HCT116 (cell line): Measurements from ENCODE around the gene PSMD2. TPM values are rescaled to one million over a fixed set of nuclear protein-coding genes. Genes with fewer than 3 reads are reported as not detected.

Source experiments
- ATAC-seq: fragments of 200-7000 bp; cut with Tn5 transposase; 2 replicates; pipeline ENCODE4 v1.9.1; 2020; ENCODE audit warnings: mild to moderate bottlenecking, moderate library complexity
- BruUV-seq: library from RNA; stranded (reverse); fragments of 400-500 nt; replicated peaks from 2 replicates; lab custom pipeline; 2021; lab: Mats Ljungman, UMichigan
- CTCF ChIA-PET: fragments of 300-600 bp; sonication (Branson Sonifier 250); formaldehyde crosslinking; loops from one replicate; lab custom pipeline; 2021; ENCODE audit warnings: antibody characterized with exemption; lab: Charles Lee
- POLR2A ChIA-PET: fragments of 300-600, 350-600 bp; sonication (Branson Sonifier 250); formaldehyde crosslinking; loops from one replicate; lab custom pipeline; 2021; ENCODE audit warnings: antibody characterized with exemption; lab: Charles Lee
- RAD21 ChIA-PET, 2 experiments: fragments of 300-600 bp; sonication (Branson Sonifier 250); formaldehyde crosslinking; loops; one replicate each; lab custom pipeline; 2023; ENCODE audit warnings: low total read pairs in 2 of 2; ENCODE audit not compliant: uncharacterized antibody in 2 of 2, unreplicated experiment in 2 of 2, low non-redundant PET in 1 of 2; lab: Charles Lee
- DNase-seq: peaks from one replicate; pipeline ENCODE4 v3.0.0-alpha.2; 2010; ENCODE audit warnings: low read depth, low spot score
- H2AFZ ChIP-seq: fragments of 200-600 bp; shearing (Covaris generic), sonication (generic); 2 replicates; pipeline ENCODE4 v1.6.1; 2017; ENCODE audit warnings: low read depth, mixed run types, mixed read lengths, antibody characterized with exemption, low read length; ENCODE audit not compliant: poor library complexity, severe bottlenecking
- H3K27ac ChIP-seq: 2 replicates; pipeline ENCODE4 v1.5.1; 2012; ENCODE audit warnings: low read depth, low read length
- H3K27me3 ChIP-seq: fragments of 200-600 bp; sonication (generic); 2 replicates; pipeline ENCODE4 v1.6.1; 2016; ENCODE audit warnings: mixed run types, low read length, mixed read lengths; ENCODE audit not compliant: insufficient read depth
- H3K36me3 ChIP-seq, 2 experiments: fragments of 200-500 bp in 1 of 2; fragments of 200-600 bp in 1 of 2; sonication (Bioruptor generic) in 1 of 2; sonication (generic) in 1 of 2; 2 replicates each; pipeline versions ENCODE4 v1.5.1 to v1.6.1; 2014 to 2016; ENCODE audit warnings: low read length in 2 of 2, inconsistent platforms in 1 of 2, mixed read lengths in 1 of 2, mixed run types in 1 of 2; ENCODE audit not compliant: insufficient read depth in 2 of 2, control insufficient read depth in 1 of 2
- H3K4me1 ChIP-seq, 2 experiments: fragments of 200-600 bp in 1 of 2; sonication (generic) in 1 of 2; 2 replicates each; pipeline versions ENCODE4 v1.5.1 to v1.6.1; 2012 to 2017; ENCODE audit warnings: low read length in 2 of 2, inconsistent platforms in 1 of 2, mild to moderate bottlenecking in 1 of 2, mixed read lengths in 1 of 2, mixed run types in 1 of 2, moderate library complexity in 1 of 2; ENCODE audit not compliant: insufficient read depth in 2 of 2, control insufficient read depth in 1 of 2
- H3K4me2 ChIP-seq: fragments of 200-600 bp; sonication (generic); 2 replicates; pipeline ENCODE4 v1.6.1; 2017; ENCODE audit warnings: mixed run types, low read length, mixed read lengths
- H3K4me3 ChIP-seq, 2 experiments: fragments of 200-600 bp in 1 of 2; sonication (generic) in 1 of 2; replicated peaks in 1 of 2; 2 replicates each; pipeline ENCODE4 v1.5.1; 2011 to 2016; ENCODE audit warnings: low read length in 2 of 2, control low read depth in 1 of 2, low read depth in 1 of 2, mild to moderate bottlenecking in 1 of 2, mixed read lengths in 1 of 2, mixed run types in 1 of 2
- H3K79me2 ChIP-seq: fragments of 200-600 bp; sonication (generic); 2 replicates; pipeline ENCODE4 v1.6.1; 2017; ENCODE audit warnings: mild to moderate bottlenecking, mixed run types, low read length, moderate library complexity, mixed read lengths; ENCODE audit not compliant: insufficient read depth
- H3K9ac ChIP-seq: fragments of 200-600 bp; sonication (generic); 2 replicates; pipeline ENCODE4 v1.6.1; 2016; ENCODE audit warnings: low read length, mixed read lengths
- H3K9me2 ChIP-seq: fragments of 200-600 bp; sonication (generic), shearing (Covaris generic); 2 replicates; pipeline ENCODE4 v1.6.1; 2017; ENCODE audit warnings: mixed run types, mild to moderate bottlenecking, moderate library complexity; ENCODE audit not compliant: insufficient read depth
- H3K9me3 ChIP-seq, 2 experiments: fragments of 200-500 bp in 1 of 2; fragments of 200-600 bp in 1 of 2; sonication (Bioruptor generic) in 1 of 2; sonication (generic) in 1 of 2; 2 replicates each; pipeline ENCODE4 v1.6.1; 2014 to 2017; ENCODE audit warnings: low read length in 2 of 2, mixed read lengths in 2 of 2, inconsistent platforms in 1 of 2, low read depth in 1 of 2, mild to moderate bottlenecking in 1 of 2, mixed run types in 1 of 2, moderate library complexity in 1 of 2; ENCODE audit not compliant: control insufficient read depth in 1 of 2, insufficient read depth in 1 of 2
- H4K20me1 ChIP-seq: fragments of 200-600 bp; sonication (generic), shearing (Covaris generic); 2 replicates; pipeline ENCODE4 v1.6.1; 2017; ENCODE audit warnings: mixed run types, mild to moderate bottlenecking, moderate library complexity; ENCODE audit not compliant: insufficient read depth
- CBX3 ChIP-seq: IDR thresholded peaks from 2 replicates; pipeline ENCODE4 v1.6.1; 2012; ENCODE audit warnings: low read depth
- ELF1 ChIP-seq: IDR thresholded peaks from 2 replicates; pipeline ENCODE4 v1.6.1; 2012; ENCODE audit warnings: low read depth, borderline replicate concordance
- EZH2phosphoT487 ChIP-seq: fragments of 200-600 bp; IDR thresholded peaks from 2 replicates; pipeline ENCODE4 v1.6.1; 2018; ENCODE audit warnings: antibody characterized with exemption, borderline replicate concordance
- FOSL1 ChIP-seq: IDR thresholded peaks from 2 replicates; pipeline ENCODE4 v1.6.1; 2012; ENCODE audit warnings: low read depth
- JUND ChIP-seq: IDR thresholded peaks from 2 replicates; pipeline ENCODE4 v1.6.1; 2012
- POLR2A ChIP-seq: IDR thresholded peaks from 2 replicates; pipeline ENCODE4 v1.7.0; 2011; ENCODE audit warnings: borderline replicate concordance; ENCODE audit not compliant: insufficient read depth, insufficient read length; ENCODE audit errors: extremely low read depth
- RAD21 ChIP-seq: IDR thresholded peaks from 2 replicates; pipeline ENCODE4 v1.6.1; 2012; ENCODE audit warnings: low read depth, mild to moderate bottlenecking
- SIN3A ChIP-seq: IDR thresholded peaks from 2 replicates; pipeline ENCODE4 v1.6.1; 2012; ENCODE audit warnings: low read depth
- SRF ChIP-seq: IDR thresholded peaks from 2 replicates; pipeline ENCODE4 v1.6.1; 2012; ENCODE audit warnings: low read depth
- TCF7L2 ChIP-seq: IDR thresholded peaks from 2 replicates; pipeline ENCODE4 v1.7.0; 2011; ENCODE audit warnings: borderline replicate concordance, inconsistent platforms; ENCODE audit not compliant: insufficient read depth, insufficient read length; ENCODE audit errors: extremely low read depth
- YY1 ChIP-seq: IDR thresholded peaks from 2 replicates; pipeline ENCODE4 v1.6.1; 2011; ENCODE audit warnings: low read length, low read depth, moderate library complexity, mild to moderate bottlenecking; ENCODE audit not compliant: insufficient replicate concordance; ENCODE audit errors: extremely low read depth
- ZFX ChIP-seq: fragments of 450-650 bp; IDR thresholded peaks from 2 replicates; pipeline ENCODE4 v1.6.1; 2017
- intact Hi-C: fragments of 100-400 bp; cut with micrococcal nuclease; formaldehyde crosslinking; loops from 2 replicates; pipeline ENCODE4 v1.10.0; 2022
- total RNA-seq: library from RNA; stranded (reverse); gene quantifications from one replicate; pipeline ENCODE4 v1.2.1, GENCODE V29; 2021; ENCODE audit not compliant: unreplicated experiment
- TF ChIP-seq, protein P1 (sequence below): IDR thresholded peaks from 2 replicates; pipeline ENCODE4 v1.6.1; 2012; ENCODE audit warnings: low read depth
- TF ChIP-seq, protein P2 (sequence below): IDR thresholded peaks from 2 replicates; pipeline ENCODE4 v1.6.1; 2012

PSMD2 gene
- total RNA-seq, 1 experiment from 2014 or later: 402 TPM

DNA sequence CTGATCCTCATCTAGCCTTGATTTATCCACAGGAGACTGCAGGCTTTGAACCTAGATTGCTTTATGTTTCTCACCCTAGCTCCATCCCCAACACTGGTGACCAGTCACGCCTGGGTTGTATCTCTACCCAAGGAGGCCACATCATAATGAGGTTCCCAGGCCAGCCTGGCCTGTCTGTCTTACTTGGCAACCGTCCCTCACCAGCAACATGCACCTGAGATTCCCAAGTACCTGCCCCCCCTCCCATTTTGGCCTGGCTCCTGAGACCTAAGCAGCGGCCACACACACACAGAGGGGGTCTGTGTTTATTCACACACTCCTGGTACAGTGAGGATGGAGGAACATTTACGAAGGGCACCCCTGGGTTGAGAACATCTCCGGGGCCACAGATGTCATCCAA, 40.1 kb upstream of the PSMD2 start:
- H4K20me1 ChIP-seq: no peaks in the 10 kb centered on the region
- no peaks in the 10 kb centered on the region for H3K9me3 ChIP-seq
- DNase-seq: no peak
- peaks cover 3 to 24% of the 10 kb centered on the region in 2 experiments; a peak in 3 of 4 replicates for H3K4me1 ChIP-seq
- ChIA-PET POLR2A (no interaction called here), RAD21 (no interaction called here), CTCF (interaction anchor here (1.0 kb wide), 1 partner anchor 9 kb away, joined by 4 read pairs; the partner anchor contains the start of gene EEF1AKMT4)
- no peak overlapping the region for H3K9ac ChIP-seq
- H3K4me2 ChIP-seq: no peak overlapping the region
- no peaks in the 10 kb centered on the region; a peak in 1 of 4 replicates for H3K36me3 ChIP-seq
- no peak for TF ChIP-seq JUND
- TF ChIP-seq, protein P1, sequence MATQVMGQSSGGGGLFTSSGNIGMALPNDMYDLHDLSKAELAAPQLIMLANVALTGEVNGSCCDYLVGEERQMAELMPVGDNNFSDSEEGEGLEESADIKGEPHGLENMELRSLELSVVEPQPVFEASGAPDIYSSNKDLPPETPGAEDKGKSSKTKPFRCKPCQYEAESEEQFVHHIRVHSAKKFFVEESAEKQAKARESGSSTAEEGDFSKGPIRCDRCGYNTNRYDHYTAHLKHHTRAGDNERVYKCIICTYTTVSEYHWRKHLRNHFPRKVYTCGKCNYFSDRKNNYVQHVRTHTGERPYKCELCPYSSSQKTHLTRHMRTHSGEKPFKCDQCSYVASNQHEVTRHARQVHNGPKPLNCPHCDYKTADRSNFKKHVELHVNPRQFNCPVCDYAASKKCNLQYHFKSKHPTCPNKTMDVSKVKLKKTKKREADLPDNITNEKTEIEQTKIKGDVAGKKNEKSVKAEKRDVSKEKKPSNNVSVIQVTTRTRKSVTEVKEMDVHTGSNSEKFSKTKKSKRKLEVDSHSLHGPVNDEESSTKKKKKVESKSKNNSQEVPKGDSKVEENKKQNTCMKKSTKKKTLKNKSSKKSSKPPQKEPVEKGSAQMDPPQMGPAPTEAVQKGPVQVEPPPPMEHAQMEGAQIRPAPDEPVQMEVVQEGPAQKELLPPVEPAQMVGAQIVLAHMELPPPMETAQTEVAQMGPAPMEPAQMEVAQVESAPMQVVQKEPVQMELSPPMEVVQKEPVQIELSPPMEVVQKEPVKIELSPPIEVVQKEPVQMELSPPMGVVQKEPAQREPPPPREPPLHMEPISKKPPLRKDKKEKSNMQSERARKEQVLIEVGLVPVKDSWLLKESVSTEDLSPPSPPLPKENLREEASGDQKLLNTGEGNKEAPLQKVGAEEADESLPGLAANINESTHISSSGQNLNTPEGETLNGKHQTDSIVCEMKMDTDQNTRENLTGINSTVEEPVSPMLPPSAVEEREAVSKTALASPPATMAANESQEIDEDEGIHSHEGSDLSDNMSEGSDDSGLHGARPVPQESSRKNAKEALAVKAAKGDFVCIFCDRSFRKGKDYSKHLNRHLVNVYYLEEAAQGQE: no peak
- no peak for TF ChIP-seq CBX3
- intact Hi-C loops: no loop called here
- no peaks in the 10 kb centered on the region for H3K9me2 ChIP-seq
- no peak overlapping the region for H2AFZ ChIP-seq
- no peaks in the 10 kb centered on the region for H3K79me2 ChIP-seq
- no peak for ATAC-seq
- BruUV-seq: no TSS peak
- H3K27ac ChIP-seq: no peak overlapping the region
- H3K4me3 ChIP-seq: no peak overlapping the region
- H3K27me3 ChIP-seq: no peaks in the 10 kb centered on the region

DNA sequence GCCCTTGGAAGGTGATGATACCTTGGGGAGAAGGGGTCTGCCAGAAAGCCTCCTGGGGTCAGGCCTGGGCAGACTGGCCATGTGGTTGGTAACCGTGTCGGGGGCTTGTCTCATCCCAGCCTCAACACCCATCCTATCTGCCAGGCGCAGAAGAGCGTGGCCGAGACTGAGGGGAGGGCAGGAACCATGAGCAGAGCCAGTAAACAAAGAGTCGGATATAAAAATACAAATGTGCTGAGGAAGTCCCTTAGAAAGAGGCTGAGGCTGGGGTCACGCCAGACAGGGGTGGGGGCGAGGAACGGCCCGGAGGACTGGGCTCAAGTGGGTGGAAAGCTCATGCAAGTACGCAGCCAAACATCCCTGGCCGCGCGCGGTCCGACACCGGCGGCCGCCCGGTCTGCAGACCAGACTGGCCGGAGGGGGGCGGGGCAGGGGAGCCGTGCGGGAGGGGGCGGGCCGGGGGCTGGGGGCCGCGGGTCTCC, 39.6 kb upstream of the PSMD2 start:
- RAD21 ChIA-PET: no interaction called here
- BruUV-seq: TSS peak; percentile 15
- intact Hi-C loops: no loop called here
- TF ChIP-seq YY1: no peak
- TF ChIP-seq, protein P2, sequence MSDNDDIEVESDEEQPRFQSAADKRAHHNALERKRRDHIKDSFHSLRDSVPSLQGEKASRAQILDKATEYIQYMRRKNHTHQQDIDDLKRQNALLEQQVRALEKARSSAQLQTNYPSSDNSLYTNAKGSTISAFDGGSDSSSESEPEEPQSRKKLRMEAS: no peak
- no peak for TF ChIP-seq SIN3A
- no peak for TF ChIP-seq JUND
- no peak for TF ChIP-seq ELF1
- no peak for TF ChIP-seq SRF
- no peak for TF ChIP-seq POLR2A
- no peak for TF ChIP-seq FOSL1
- TF ChIP-seq, protein P1: no peak
- TF ChIP-seq ZFX: no peak
- no peak for TF ChIP-seq EZH2phosphoT487
- TF ChIP-seq TCF7L2: no peak
- no peak for TF ChIP-seq RAD21
- no peak for TF ChIP-seq CBX3

More for the DNA sequence above, 39.6 kb upstream of the PSMD2 start:
- Histone ChIP-seq H3K9ac (no peak overlapping the region), H3K79me2 (no peaks in the 10 kb centered on the region), H3K4me3 (no peak overlapping the region), H2AFZ (no peak overlapping the region), H3K4me1 (peaks cover 3 to 24% of the 10 kb centered on the region in 2 experiments; a peak in 3 of 4 replicates), H4K20me1 (no peaks in the 10 kb centered on the region), H3K27ac (no peak overlapping the region), H3K27me3 (no peaks in the 10 kb centered on the region), H3K36me3 (no peaks in the 10 kb centered on the region; a peak in 1 of 4 replicates), H3K4me2 (no peak overlapping the region), H3K9me2 (no peaks in the 10 kb centered on the region), H3K9me3 (no peaks in the 10 kb centered on the region)
- ChIA-PET CTCF (no interaction called here), POLR2A (no interaction called here)
- ATAC-seq (no peak), DNase-seq (no peak)
